ACC112 (cell line): ENCODE results near the gene EML6.

Experiments used
- H2AFZ ChIP-seq: fragments of 200-600 bp; sonication (generic); one replicate; pipeline ENCODE4 v1.6.0; 2017; ENCODE audit warnings: antibody characterized with exemption, low read length; ENCODE audit not compliant: unreplicated experiment
- H3K27ac ChIP-seq: fragments of 200-600 bp; sonication (generic); 2 replicates; pipeline ENCODE4 v1.5.1; 2014; ENCODE audit warnings: low read depth, mild to moderate bottlenecking, antibody characterized with exemption, low read length, moderate library complexity
- H3K27me3 ChIP-seq: fragments of 200-600 bp; sonication (generic); 2 replicates; pipeline ENCODE4 v1.6.1; 2014; ENCODE audit warnings: mild to moderate bottlenecking, antibody characterized with exemption, low read length, moderate library complexity, mixed read lengths; ENCODE audit not compliant: insufficient read depth
- H3K36me3 ChIP-seq: fragments of 200-600 bp; sonication (generic); 2 replicates; pipeline ENCODE4 v1.6.1; 2016; ENCODE audit warnings: mild to moderate bottlenecking, antibody characterized with exemption, low read length, moderate library complexity, mixed read lengths; ENCODE audit not compliant: insufficient read depth
- H3K4me1 ChIP-seq: fragments of 200-600 bp; sonication (generic); one replicate; pipeline ENCODE4 v1.6.1; 2016; ENCODE audit warnings: low read length, mixed read lengths; ENCODE audit not compliant: insufficient read depth, unreplicated experiment, control insufficient read depth
- H3K4me3 ChIP-seq: fragments of 200-600 bp; sonication (generic); 2 replicates; pipeline ENCODE4 v1.5.1; 2014; ENCODE audit warnings: mild to moderate bottlenecking, low read depth, low read length
- H3K79me2 ChIP-seq: fragments of 200-600 bp; sonication (generic); one replicate; pipeline ENCODE4 v1.6.0; 2016; ENCODE audit warnings: low read length; ENCODE audit not compliant: control insufficient read depth, unreplicated experiment, insufficient read depth

Gene EML6

DNA sequence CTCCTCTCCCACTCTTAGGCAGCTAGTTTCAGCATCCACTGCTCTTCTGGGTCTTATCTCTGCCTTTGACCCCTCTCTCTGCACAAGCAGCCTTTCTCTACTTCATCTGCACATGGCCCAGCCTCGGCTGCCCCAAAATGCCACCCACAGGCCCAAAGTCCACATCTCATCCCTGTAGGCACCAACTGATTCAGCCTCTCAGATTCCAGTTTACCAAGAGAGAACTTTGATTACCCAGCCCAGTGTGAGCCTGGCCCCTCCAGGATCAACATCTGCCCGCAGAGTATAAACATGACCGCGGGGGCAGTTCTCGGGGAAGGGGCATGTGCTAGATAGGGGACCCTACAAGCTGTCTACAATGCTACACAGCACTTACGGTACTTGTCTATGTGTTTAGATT lies 185.1 kb downstream of the EML6 start:
- no peak overlapping the region for H2AFZ ChIP-seq

DNA sequence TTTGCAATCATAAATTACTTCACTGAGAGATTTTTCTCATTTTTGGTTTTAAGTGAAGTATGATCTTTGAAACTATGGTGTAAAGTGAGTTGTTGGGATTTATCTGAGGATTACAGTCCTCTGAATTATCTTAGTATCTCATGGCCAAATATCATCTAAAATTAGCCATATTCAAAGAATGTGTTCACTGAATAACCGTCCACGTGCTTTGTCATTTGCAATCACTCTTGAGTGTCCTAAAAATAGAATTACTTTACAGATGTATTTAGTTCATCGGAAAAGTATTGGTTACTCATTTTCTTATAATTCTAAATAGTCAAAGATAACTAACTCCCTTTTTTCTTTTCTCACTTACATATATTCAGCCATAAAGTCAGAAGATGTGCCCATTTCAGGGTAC lies 185.5 kb downstream of the EML6 start:
- Histone ChIP-seq H2AFZ (no peak overlapping the region), H3K4me1 (peaks cover 15% of the 10 kb centered on the region), H3K4me3 (no peak overlapping the region), H3K27me3 (no peaks in the 10 kb centered on the region), H3K27ac (no peak overlapping the region), H3K36me3 (no peaks in the 10 kb centered on the region), H3K79me2 (no peaks in the 10 kb centered on the region)

More for the DNA sequence above, 185.1 kb downstream of the EML6 start:
- Histone ChIP-seq H3K79me2 (no peaks in the 10 kb centered on the region), H3K27ac (no peak overlapping the region), H3K27me3 (no peaks in the 10 kb centered on the region), H3K36me3 (no peaks in the 10 kb centered on the region), H3K4me3 (no peak overlapping the region), H3K4me1 (peaks cover 18% of the 10 kb centered on the region)

DNA sequence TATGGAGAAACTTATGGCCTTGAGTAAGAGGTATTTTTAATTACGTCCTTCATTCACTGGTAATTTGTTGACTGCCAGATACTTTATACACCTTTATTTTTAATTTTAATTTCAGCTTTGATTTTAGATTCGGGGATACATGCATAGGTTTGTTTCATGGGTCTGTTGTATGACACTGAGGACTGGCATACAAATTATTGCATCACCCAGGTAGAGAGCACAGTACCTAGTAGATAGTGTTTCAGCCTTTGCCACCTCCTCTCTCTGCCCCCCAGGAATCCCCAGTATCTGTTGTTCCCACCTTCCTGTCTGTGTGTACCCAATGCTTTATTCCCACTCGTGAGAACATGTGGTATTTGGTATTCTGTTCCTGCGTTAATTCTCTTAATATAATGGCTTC lies 188.8 kb downstream of the EML6 start:
- no peak overlapping the region for H2AFZ ChIP-seq
- H3K79me2 ChIP-seq, result no peaks in the 10 kb centered on the region
- H3K4me3 ChIP-seq, result no peak overlapping the region
- no peaks in the 10 kb centered on the region for H3K27me3 ChIP-seq
- no peak overlapping the region for H3K27ac ChIP-seq
- H3K4me1 ChIP-seq, result no peaks in the 10 kb centered on the region
- no peaks in the 10 kb centered on the region for H3K36me3 ChIP-seq

DNA sequence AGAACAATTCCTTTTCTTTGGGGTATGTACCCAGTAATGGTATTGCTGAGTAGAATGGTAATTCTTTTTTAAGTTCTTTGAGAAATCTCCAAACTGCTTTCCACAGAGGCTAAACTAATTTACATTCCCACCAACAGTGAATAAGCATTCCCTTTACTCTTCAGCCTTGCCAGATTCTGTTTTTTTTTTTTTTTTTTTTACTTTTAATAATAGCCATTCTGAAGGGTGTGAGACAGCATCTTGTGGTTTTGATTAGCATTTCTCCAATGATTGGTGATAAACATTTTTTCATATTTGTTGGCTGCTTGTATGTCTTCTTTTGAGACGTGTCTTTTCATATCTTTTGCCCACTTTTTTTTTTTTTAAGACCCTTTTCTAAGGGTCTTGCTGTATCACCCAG lies 189.4 kb downstream of the EML6 start:
- no peak overlapping the region for H3K4me3 ChIP-seq
- H3K79me2 ChIP-seq, result no peaks in the 10 kb centered on the region
- H3K27me3 ChIP-seq, result no peaks in the 10 kb centered on the region
- H3K36me3 ChIP-seq, result no peaks in the 10 kb centered on the region
- H3K4me1 ChIP-seq, result no peaks in the 10 kb centered on the region
- no peak overlapping the region for H2AFZ ChIP-seq
- H3K27ac ChIP-seq, result no peak overlapping the region

DNA sequence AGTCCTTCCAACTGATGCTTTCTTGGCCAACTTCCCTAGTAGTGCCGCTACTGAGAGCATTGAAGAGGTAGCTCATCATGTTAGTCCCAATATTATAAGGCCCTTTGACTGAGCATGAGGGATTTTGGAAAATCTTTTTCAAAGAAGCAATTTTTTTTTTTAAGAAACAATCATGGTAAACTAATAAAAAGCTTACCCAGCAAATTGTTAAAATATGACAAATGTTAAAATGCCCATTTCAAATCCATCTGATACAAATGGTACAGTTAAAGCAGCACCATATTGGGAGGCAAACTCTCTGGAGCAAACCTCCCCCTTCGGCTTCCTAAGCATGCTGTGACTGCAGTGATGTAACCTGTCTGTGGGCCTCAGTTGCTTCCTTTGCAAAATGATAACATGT lies 191.2 kb downstream of the EML6 start:
- Histone ChIP-seq H3K4me3 (no peak overlapping the region), H3K27ac (no peak overlapping the region), H3K36me3 (no peaks in the 10 kb centered on the region), H3K27me3 (no peaks in the 10 kb centered on the region), H3K4me1 (no peaks in the 10 kb centered on the region), H3K79me2 (no peaks in the 10 kb centered on the region), H2AFZ (no peak overlapping the region)

DNA sequence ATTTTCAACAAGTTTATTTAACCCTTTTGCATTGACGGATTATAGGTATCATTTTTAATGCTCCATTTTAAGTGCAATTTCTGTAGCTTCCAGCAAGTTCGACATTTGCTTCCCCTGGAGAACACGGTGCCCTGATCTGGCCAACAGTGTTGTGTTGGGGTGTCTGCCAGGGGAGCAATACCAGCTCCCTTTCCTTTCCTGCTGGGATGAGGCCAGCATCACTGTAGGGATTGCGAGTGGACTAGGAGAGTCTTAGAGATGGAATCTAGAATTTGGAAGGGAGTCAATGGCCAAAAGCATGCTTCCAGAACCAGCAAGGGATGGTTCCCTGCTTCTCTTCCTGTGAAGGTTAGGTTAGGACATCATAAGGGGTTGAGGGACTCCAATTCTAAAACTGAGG lies 191.6 kb downstream of the EML6 start:
- Histone ChIP-seq H3K27ac (no peak overlapping the region), H3K27me3 (no peaks in the 10 kb centered on the region), H3K79me2 (no peaks in the 10 kb centered on the region), H3K4me3 (no peak overlapping the region), H3K4me1 (no peaks in the 10 kb centered on the region), H2AFZ (no peak overlapping the region), H3K36me3 (no peaks in the 10 kb centered on the region)

DNA sequence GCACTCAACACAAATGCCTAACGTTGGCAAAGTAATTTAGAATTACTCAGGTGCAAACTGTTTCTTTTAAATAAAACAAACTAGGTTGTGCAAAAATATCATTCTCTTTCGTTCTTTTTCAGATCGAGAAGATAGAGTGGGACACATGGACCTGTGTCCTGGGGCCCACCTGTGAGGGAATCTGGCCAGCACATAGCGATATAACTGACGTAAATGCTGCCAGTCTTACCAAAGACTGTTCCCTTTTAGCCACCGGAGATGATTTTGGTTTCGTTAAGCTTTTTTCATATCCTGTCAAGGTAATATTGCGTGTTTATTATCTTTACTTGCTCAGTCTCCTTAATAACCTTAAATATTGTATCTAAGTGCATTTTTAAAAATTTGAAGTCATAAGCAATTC lies 193.2 kb downstream of the EML6 start:
- Histone ChIP-seq H2AFZ (no peak overlapping the region), H3K4me3 (no peak overlapping the region), H3K4me1 (no peaks in the 10 kb centered on the region), H3K27me3 (no peaks in the 10 kb centered on the region), H3K27ac (no peak overlapping the region), H3K36me3 (no peaks in the 10 kb centered on the region), H3K79me2 (no peaks in the 10 kb centered on the region)

DNA sequence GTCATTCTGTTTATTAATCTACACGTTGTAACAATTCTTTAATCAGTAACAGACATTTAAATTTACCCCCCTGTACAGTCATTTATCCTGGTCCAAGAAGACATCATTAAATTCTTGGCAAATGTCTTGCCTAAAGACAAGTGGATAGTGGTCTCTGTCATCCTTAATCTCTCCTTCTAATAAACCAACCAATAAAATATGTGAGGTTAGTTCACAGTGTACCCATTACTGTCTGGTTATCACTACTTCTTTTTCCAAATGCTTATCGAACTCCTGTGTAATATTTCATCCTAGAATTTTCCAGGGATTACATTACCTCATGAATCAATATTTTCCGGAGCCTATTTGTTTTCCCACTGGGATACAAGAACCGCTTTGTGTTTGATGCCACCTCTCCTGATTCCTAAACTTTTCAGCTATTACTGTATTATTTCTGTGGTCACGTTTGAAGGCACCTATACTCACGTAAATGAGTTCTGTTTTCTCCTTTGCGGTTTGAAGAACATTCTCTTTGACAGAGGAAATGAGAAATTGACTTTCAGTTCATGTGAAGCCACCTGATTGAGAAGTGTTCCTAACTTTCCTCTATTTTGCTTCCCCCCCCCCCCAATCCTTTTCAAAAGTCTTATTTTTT lies 195.3 kb downstream of the EML6 start:
- Histone ChIP-seq H3K4me1 (no peaks in the 10 kb centered on the region), H3K4me3 (no peak overlapping the region), H3K27ac (no peak overlapping the region), H3K36me3 (no peaks in the 10 kb centered on the region), H2AFZ (no peak overlapping the region), H3K27me3 (no peaks in the 10 kb centered on the region), H3K79me2 (no peaks in the 10 kb centered on the region)

DNA sequence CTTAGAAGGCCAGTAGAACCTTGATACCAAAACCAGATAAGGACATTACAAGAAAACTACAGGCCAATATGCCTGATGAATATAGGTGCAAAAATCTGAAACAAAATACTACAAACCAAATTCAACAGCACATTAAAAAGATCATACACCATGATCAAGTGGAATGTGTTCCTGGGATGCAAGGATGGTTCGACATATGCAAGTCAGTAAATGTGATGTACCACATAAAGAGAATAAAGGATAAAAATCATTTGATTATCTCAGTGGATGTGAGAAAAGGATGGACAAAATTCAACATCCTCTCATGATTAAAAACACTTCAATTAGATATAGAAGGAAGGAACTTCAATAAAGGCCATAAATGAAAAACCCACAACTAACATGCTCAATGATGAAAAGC lies 197.2 kb downstream of the EML6 start:
- H3K79me2 ChIP-seq, result no peaks in the 10 kb centered on the region
- H3K4me1 ChIP-seq, result no peaks in the 10 kb centered on the region
- no peaks in the 10 kb centered on the region for H3K36me3 ChIP-seq
- H3K27me3 ChIP-seq, result no peaks in the 10 kb centered on the region
- no peak overlapping the region for H2AFZ ChIP-seq
- no peak overlapping the region for H3K4me3 ChIP-seq
- no peak overlapping the region for H3K27ac ChIP-seq

DNA sequence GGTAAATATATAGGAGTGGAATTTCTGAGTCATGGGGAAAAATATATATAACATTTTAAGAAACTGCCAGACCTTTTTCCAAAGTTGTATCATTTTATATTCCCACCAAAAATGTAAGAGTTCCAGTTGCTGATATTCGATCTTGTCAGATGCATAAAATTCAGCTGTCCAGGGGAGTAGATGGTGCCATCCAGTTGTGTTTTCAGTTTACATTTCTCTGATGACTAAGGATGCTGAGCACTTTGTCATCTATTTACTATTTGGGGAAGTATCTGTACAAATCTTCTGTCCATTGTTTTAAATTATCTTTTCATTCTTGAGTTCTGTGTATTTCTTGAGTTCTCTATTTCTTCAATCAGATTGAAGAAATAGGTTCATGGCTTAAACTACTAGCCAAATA lies 200.7 kb downstream of the EML6 start:
- H3K36me3 ChIP-seq, result no peaks in the 10 kb centered on the region
- no peaks in the 10 kb centered on the region for H3K4me1 ChIP-seq
- no peaks in the 10 kb centered on the region for H3K27me3 ChIP-seq
- H3K4me3 ChIP-seq, result no peak overlapping the region
- H2AFZ ChIP-seq, result no peak overlapping the region
- no peaks in the 10 kb centered on the region for H3K79me2 ChIP-seq
- no peak overlapping the region for H3K27ac ChIP-seq

DNA sequence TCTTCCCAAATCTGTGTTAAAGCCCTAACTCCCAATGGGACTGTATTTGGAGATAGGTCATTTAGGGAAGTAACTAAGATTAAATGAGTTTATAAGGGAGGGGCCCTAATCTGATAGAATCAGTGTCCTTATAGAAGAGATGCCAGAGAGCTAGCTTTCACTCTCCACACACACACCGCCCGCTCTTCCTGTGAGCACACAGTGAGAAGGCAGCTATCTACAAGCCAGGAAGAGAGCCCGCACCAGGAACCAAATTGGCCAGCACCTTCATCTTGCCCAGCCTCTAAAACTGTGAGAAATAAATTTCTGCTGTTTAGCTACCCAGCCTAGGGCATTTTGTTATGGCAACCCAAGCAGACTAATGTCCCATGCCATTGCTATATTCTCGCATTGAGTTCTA lies 201.6 kb downstream of the EML6 start:
- Histone ChIP-seq H3K36me3 (no peaks in the 10 kb centered on the region), H3K27ac (no peak overlapping the region), H3K79me2 (no peaks in the 10 kb centered on the region), H3K27me3 (no peaks in the 10 kb centered on the region), H3K4me1 (no peaks in the 10 kb centered on the region), H2AFZ (no peak overlapping the region), H3K4me3 (no peak overlapping the region)
